ENCODE measurements around the gene DUSP14.
A peak's percentile ranks its signal among the peaks of the same experiment; 100 is the strongest.

Gene DUSP14

GRCh38 chr17:37512442-37513068 lies 22.9 kb downstream of the DUSP14 start:
- FAIRE-seq: no peak
- no peak for DNase-seq (ENCODE audit: low spot score)

- DNase-seq (ENCODE audit: low spot score): no peak
- no peak for FAIRE-seq
Measured at GRCh38 chr17:37513711-37514110, 24.0 kb downstream of the DUSP14 start.

- FAIRE-seq (no peak), DNase-seq (ENCODE audit: low spot score) (no peak)
Measured at GRCh38 chr17:37516127-37516571, 26.5 kb downstream of the DUSP14 start.

- no peak for FAIRE-seq
- no peak for DNase-seq (ENCODE audit: low spot score)
Measured at GRCh38 chr17:37517881-37518280, 28.2 kb downstream of the DUSP14 start.

GRCh38 chr17:37518826-37519225 lies 29.1 kb downstream of the DUSP14 start:
- DNase-seq (ENCODE audit: low spot score): no peak

GRCh38 chr17:37519251-37519985 lies 29.7 kb downstream of the DUSP14 start:
- no peak for DNase-seq (ENCODE audit: low spot score)
- no peak for FAIRE-seq

More at GRCh38 chr17:37518826-37519225, 29.1 kb downstream of the DUSP14 start:
- FAIRE-seq: no peak

GRCh38 chr17:37520174-37520573 lies 30.5 kb downstream of the DUSP14 start:
- no peak for DNase-seq (ENCODE audit: low spot score)
- FAIRE-seq: no peak

- FAIRE-seq (no peak), DNase-seq (ENCODE audit: low spot score) (no peak)
Measured at GRCh38 chr17:37521821-37522220, 32.1 kb downstream of the DUSP14 start.

- no peak for FAIRE-seq
Measured at GRCh38 chr17:37523715-37524219, 34.1 kb downstream of the DUSP14 start.

GRCh38 chr17:37527249-37527851 lies 37.7 kb downstream of the DUSP14 start:
- DNase-seq (ENCODE audit: low spot score) (peak; percentile 62), FAIRE-seq (no peak)

More at GRCh38 chr17:37523715-37524219, 34.1 kb downstream of the DUSP14 start:
- DNase-seq (ENCODE audit: low spot score): no peak

GRCh38 chr17:37530420-37530819 lies 40.7 kb downstream of the DUSP14 start:
- no peak for FAIRE-seq
- DNase-seq (ENCODE audit: low spot score): no peak

GRCh38 chr17:37532756-37533155 lies 43.1 kb downstream of the DUSP14 start:
- FAIRE-seq: no peak
- DNase-seq (ENCODE audit: low spot score): no peak

GRCh38 chr17:37535906-37536305 lies 46.2 kb downstream of the DUSP14 start:
- DNase-seq (ENCODE audit: low spot score) (no peak), FAIRE-seq (no peak)

GRCh38 chr17:37538981-37539659 lies 49.4 kb downstream of the DUSP14 start:
- no peak for DNase-seq (ENCODE audit: low spot score)
- FAIRE-seq: no peak

- DNase-seq (ENCODE audit: low spot score): no peak
Measured at GRCh38 chr17:37541880-37542660, 52.4 kb downstream of the DUSP14 start.

GRCh38 chr17:37543637-37544052 lies 54.0 kb downstream of the DUSP14 start:
- no peak for DNase-seq (ENCODE audit: low spot score)
- FAIRE-seq: no peak

More at GRCh38 chr17:37541880-37542660, 52.4 kb downstream of the DUSP14 start:
- FAIRE-seq: no peak

- DNase-seq (ENCODE audit: low spot score) (no peak), FAIRE-seq (no peak)
Measured at GRCh38 chr17:37545486-37545885, 55.8 kb downstream of the DUSP14 start.

GRCh38 chr17:37546302-37546701 lies 56.6 kb downstream of the DUSP14 start:
- DNase-seq (ENCODE audit: low spot score): no peak
- no peak for FAIRE-seq

- DNase-seq (ENCODE audit: low spot score) (no peak), FAIRE-seq (no peak)
Measured at GRCh38 chr17:37547986-37548385, 58.3 kb downstream of the DUSP14 start.

GRCh38 chr17:37551788-37552187 lies 62.1 kb downstream of the DUSP14 start:
- DNase-seq (ENCODE audit: low spot score): no peak

More at GRCh38 chr17:37551788-37552187, 62.1 kb downstream of the DUSP14 start:
- FAIRE-seq: no peak
